Fibroblast of lung (primary cell): Measurements from ENCODE around the gene TUBB3. TPM values are rescaled to one million over a fixed set of nuclear protein-coding genes. Genes with fewer than 3 reads are reported as not detected.

Experiments
- DNase-seq, 2 donors: peaks; one replicate each; pipeline versions ENCODE4 v3.0.0 to v3.0.0-alpha.2; 2010; ENCODE audit warnings: low read depth in 2 of 2
- H2AFZ ChIP-seq: 2 replicates; pipeline ENCODE4 v1.5.1; 2012; ENCODE audit warnings: low read length, control low read depth, inconsistent platforms
- H3K27ac ChIP-seq: 2 replicates; pipeline ENCODE4 v1.5.1; 2011; ENCODE audit warnings: low read length, control low read depth; ENCODE audit not compliant: insufficient read depth
- H3K27me3 ChIP-seq: 2 replicates; pipeline ENCODE4 v1.5.1; 2011; ENCODE audit warnings: mild to moderate bottlenecking, low read length; ENCODE audit not compliant: control insufficient read depth, insufficient read depth
- H3K36me3 ChIP-seq: 2 replicates; pipeline ENCODE4 v1.5.1; 2011; ENCODE audit warnings: low read length; ENCODE audit not compliant: control insufficient read depth, insufficient read depth
- H3K4me1 ChIP-seq: 2 replicates; pipeline ENCODE4 v1.5.1; 2011; ENCODE audit warnings: low read length; ENCODE audit not compliant: control insufficient read depth, insufficient read depth; ENCODE audit errors: extremely low read depth
- H3K4me2 ChIP-seq: 2 replicates; pipeline ENCODE4 v1.5.1; 2011; ENCODE audit warnings: low read length, control low read depth; ENCODE audit not compliant: insufficient read depth; ENCODE audit errors: extremely low read depth
- H3K4me3 ChIP-seq, 4 experiments: fragments of 200-600 bp in 1 of 4; sonication (generic) in 1 of 4; replicated peaks in 1 of 4; 2 replicates each; pipeline ENCODE4 v1.5.1; 2011 to 2016; ENCODE audit warnings: low read length in 4 of 4, low read depth in 3 of 4, mild to moderate bottlenecking in 3 of 4, control low read depth in 2 of 4, inconsistent platforms in 1 of 4, mixed read lengths in 1 of 4; ENCODE audit not compliant: insufficient read depth in 1 of 4; ENCODE audit errors: control extremely low read depth in 1 of 4
- H3K79me2 ChIP-seq: 2 replicates; pipeline ENCODE4 v1.5.1; 2012; ENCODE audit warnings: mild to moderate bottlenecking, low read length, inconsistent platforms; ENCODE audit not compliant: control insufficient read depth, insufficient read depth
- H3K9ac ChIP-seq: 2 replicates; pipeline ENCODE4 v1.5.1; 2011; ENCODE audit warnings: mild to moderate bottlenecking, low read length, control low read depth; ENCODE audit not compliant: insufficient read depth
- H3K9me3 ChIP-seq: 2 replicates; pipeline ENCODE4 v1.5.1; 2012; ENCODE audit warnings: low read depth, low read length; ENCODE audit not compliant: control insufficient read depth, insufficient read depth
- H4K20me1 ChIP-seq: 2 replicates; pipeline ENCODE4 v1.5.1; 2011; ENCODE audit warnings: low read length; ENCODE audit not compliant: control insufficient read depth, insufficient read depth; ENCODE audit errors: extremely low read depth
- EZH2 ChIP-seq: IDR thresholded peaks from 2 replicates; pipeline ENCODE4 v1.5.1; 2012; ENCODE audit warnings: low read length, control low read depth, mild to moderate bottlenecking; ENCODE audit errors: missing control alignments
- polyA plus RNA-seq, 2 donors: library from polyadenylated mRNA; depleted of rRNA in 1 of 2; stranded (reverse) in 1 of 2; unstranded in 1 of 2; fragments of >200 nt; gene quantifications; 2 replicates each; pipeline ENCODE4 v1.2.1, GENCODE V29; 2011 to 2012; ENCODE audit warnings: missing spikeins in 1 of 2
- total RNA-seq: library from RNA; depleted of rRNA; stranded (reverse); fragments of >200 nt; gene quantifications from 2 replicates; pipeline ENCODE4 v1.2.1, GENCODE V29; 2014
- TF ChIP-seq, protein P1 (sequence below), 2 donors: IDR thresholded peaks in 1 of 2; conservative IDR thresholded peaks in 1 of 2; 1 replicate in 1 of 2; 2 replicates in 1 of 2; pipeline ENCODE4 v1.5.1; 2011 to 2012; ENCODE audit warnings: low read length in 2 of 2, control low read depth in 1 of 2, inconsistent platforms in 1 of 2, low read depth in 1 of 2, mild to moderate bottlenecking in 1 of 2

Gene TUBB3
- total and polyA plus RNA-seq, 2 donors (not counting 1 experiment from before 2014, with no cell fraction given): 134 to 294 TPM

DNA sequence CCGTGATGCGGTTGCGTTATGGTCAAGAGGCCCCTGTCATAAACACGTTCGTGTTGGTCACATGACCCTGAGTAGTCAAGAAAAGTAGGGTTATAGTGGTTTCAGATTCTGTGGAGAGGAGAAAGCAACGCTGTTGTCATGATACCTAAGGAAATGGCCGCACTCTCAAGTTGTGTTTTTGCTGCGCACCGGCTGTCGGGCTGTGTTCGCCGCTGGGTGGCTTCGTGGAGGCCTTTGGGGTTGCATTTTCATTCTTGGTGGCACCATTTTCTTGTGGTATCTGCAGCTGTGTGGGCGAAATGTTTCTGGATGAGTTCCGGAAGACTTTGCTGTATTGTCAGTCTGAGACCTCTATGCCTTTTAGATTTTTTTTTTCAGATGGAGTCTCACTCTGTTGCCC lies 60.4 kb downstream of the TUBB3 start:
- Histone ChIP-seq H3K36me3 (peaks cover 21% of the 10 kb centered on the region), H4K20me1 (no peaks in the 10 kb centered on the region), H3K27ac (no peak overlapping the region), H3K4me1 (no peaks in the 10 kb centered on the region), H3K27me3 (no peaks in the 10 kb centered on the region), H3K9me3 (no peaks in the 10 kb centered on the region), H3K79me2 (no peaks in the 10 kb centered on the region), H3K9ac (no peak overlapping the region), H3K4me2 (no peak overlapping the region), H2AFZ (no peak overlapping the region), H3K4me3 (no peak overlapping the region)
- TF ChIP-seq, protein P1, sequence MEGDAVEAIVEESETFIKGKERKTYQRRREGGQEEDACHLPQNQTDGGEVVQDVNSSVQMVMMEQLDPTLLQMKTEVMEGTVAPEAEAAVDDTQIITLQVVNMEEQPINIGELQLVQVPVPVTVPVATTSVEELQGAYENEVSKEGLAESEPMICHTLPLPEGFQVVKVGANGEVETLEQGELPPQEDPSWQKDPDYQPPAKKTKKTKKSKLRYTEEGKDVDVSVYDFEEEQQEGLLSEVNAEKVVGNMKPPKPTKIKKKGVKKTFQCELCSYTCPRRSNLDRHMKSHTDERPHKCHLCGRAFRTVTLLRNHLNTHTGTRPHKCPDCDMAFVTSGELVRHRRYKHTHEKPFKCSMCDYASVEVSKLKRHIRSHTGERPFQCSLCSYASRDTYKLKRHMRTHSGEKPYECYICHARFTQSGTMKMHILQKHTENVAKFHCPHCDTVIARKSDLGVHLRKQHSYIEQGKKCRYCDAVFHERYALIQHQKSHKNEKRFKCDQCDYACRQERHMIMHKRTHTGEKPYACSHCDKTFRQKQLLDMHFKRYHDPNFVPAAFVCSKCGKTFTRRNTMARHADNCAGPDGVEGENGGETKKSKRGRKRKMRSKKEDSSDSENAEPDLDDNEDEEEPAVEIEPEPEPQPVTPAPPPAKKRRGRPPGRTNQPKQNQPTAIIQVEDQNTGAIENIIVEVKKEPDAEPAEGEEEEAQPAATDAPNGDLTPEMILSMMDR (conservative IDR thresholded peaks at IDR 0.05 in 1 of 2, IDR thresholded peaks at IDR 0.05 in 1 of 2; ENCODE audit: low read depth in 1 of 2, low read length in 2 of 2): no peak
- TF ChIP-seq EZH2: no peak
- DNase-seq: no peak

DNA sequence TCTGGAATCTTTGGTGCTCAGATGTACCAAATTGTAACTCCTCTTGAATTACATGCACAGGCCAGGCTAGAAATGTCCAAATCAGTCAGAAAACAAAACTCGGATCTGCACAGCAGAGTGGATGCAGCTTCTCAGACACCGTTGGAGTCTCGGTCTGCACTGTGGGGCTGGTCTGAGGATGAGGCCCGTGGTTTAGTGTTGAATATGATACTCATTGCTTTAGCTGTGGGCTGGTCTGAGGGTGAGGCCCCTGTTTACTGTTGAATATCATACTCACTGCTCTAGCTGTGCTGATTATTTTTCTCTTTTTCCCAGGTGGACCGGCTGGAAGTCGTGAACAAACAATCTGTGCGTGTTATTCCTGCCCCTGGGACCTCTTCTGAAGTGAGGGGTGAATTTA lies 61.1 kb downstream of the TUBB3 start:
- no peak for DNase-seq
- Histone ChIP-seq H3K4me3 (no peak overlapping the region), H3K36me3 (peaks cover 23% of the 10 kb centered on the region), H2AFZ (no peak overlapping the region), H3K4me2 (no peak overlapping the region), H3K27ac (no peak overlapping the region), H4K20me1 (no peaks in the 10 kb centered on the region), H3K9me3 (no peaks in the 10 kb centered on the region), H3K9ac (no peak overlapping the region), H3K4me1 (no peaks in the 10 kb centered on the region), H3K79me2 (no peaks in the 10 kb centered on the region), H3K27me3 (no peaks in the 10 kb centered on the region)
- TF ChIP-seq, protein P1 (conservative IDR thresholded peaks at IDR 0.05 in 1 of 2, IDR thresholded peaks at IDR 0.05 in 1 of 2; ENCODE audit: low read depth in 1 of 2, low read length in 2 of 2): no peak
- TF ChIP-seq EZH2: no peak

DNA sequence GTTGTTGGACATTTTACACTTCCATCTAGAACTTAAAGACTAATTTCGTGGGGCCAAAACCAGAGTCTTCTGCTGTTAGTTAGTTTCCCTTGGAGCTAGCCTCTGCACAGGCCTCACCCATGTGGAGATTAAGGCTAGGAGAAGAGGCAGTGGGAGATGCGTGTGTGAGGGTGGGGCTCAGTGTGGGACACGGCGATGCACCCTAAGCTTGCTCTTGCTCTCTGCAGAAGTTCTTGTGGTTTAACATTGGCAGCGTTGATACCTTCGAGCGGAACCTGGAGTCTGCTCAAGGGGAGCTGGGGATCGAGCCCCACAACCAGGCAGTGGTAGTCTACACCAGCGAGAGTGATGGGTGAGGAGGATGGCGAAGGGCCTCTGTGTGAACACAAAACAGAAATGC lies 62.1 kb downstream of the TUBB3 start:
- no peaks in the 10 kb centered on the region for H4K20me1 ChIP-seq
- no peak overlapping the region for H3K4me2 ChIP-seq
- no peak overlapping the region for H3K4me3 ChIP-seq
- TF ChIP-seq EZH2: no peak
- TF ChIP-seq, protein P1 (conservative IDR thresholded peaks at IDR 0.05 in 1 of 2, IDR thresholded peaks at IDR 0.05 in 1 of 2; ENCODE audit: low read depth in 1 of 2, low read length in 2 of 2): no peak
- H3K4me1 ChIP-seq: no peaks in the 10 kb centered on the region
- H3K79me2 ChIP-seq: no peaks in the 10 kb centered on the region
- H3K9me3 ChIP-seq: no peaks in the 10 kb centered on the region
- no peak for DNase-seq
- H3K27me3 ChIP-seq: no peaks in the 10 kb centered on the region
- peaks cover 20% of the 10 kb centered on the region for H3K36me3 ChIP-seq
- H2AFZ ChIP-seq: no peak overlapping the region
- no peak overlapping the region for H3K27ac ChIP-seq
- no peak overlapping the region for H3K9ac ChIP-seq

Other genes with a start within 250 kb of the TUBB3 start
- 37.5 and 41.9 TPM in 2 replicates for gene CDK10, start 236.7 kb upstream of the TUBB3 start, total RNA-seq
- 22.9 and 27.3 TPM in 2 replicates for gene CDK10, start 236.7 kb upstream of the TUBB3 start, polyA plus RNA-seq
- gene SPATA2L, start 221.6 kb upstream of the TUBB3 start, total RNA-seq: 7.3 and 10.3 TPM in 2 replicates
- gene SPATA2L, start 221.6 kb upstream of the TUBB3 start, polyA plus RNA-seq: 1.7 and 1.8 TPM in 2 replicates
- 7.2 and 13.0 TPM in 2 replicates for gene VPS9D1, start 202.4 kb upstream of the TUBB3 start, total RNA-seq
- gene VPS9D1, start 202.4 kb upstream of the TUBB3 start, polyA plus RNA-seq: 6.3 and 6.4 TPM in 2 replicates
- 12.7 and 12.8 TPM in 2 replicates for gene ZNF276, start 201.8 kb upstream of the TUBB3 start, total RNA-seq
- 6.2 and 7.3 TPM in 2 replicates for gene ZNF276, start 201.8 kb upstream of the TUBB3 start, polyA plus RNA-seq
- 1.8 and 5.1 TPM in 2 replicates for gene FANCA, start 106.7 kb upstream of the TUBB3 start, total RNA-seq
- 6.9 and 26.1 TPM in 2 replicates for gene FANCA, start 106.7 kb upstream of the TUBB3 start, polyA plus RNA-seq
- gene SPIRE2, start 94.9 kb upstream of the TUBB3 start, total RNA-seq: 2.6 and 3.8 TPM in 2 replicates
- 0.59 and 1.8 TPM in 2 replicates for gene SPIRE2, start 94.9 kb upstream of the TUBB3 start, polyA plus RNA-seq
- gene TCF25, start 49.8 kb upstream of the TUBB3 start, total RNA-seq: 171 and 176 TPM in 2 replicates
- gene TCF25, start 49.8 kb upstream of the TUBB3 start, polyA plus RNA-seq: 150 and 158 TPM in 2 replicates
- 3.1 and 4.3 TPM in 2 replicates for gene MC1R, start 4.5 kb upstream of the TUBB3 start, total RNA-seq
- gene MC1R, start 4.5 kb upstream of the TUBB3 start, polyA plus RNA-seq: 2.9 and 3.0 TPM in 2 replicates
- gene DEF8, start 25.4 kb downstream of the TUBB3 start, total RNA-seq: 68.8 and 102 TPM in 2 replicates
- gene DEF8, start 25.4 kb downstream of the TUBB3 start, polyA plus RNA-seq: 63.5 and 93.1 TPM in 2 replicates
- gene DBNDD1, start 96.1 kb downstream of the TUBB3 start, total RNA-seq: 1.3 and 3.6 TPM in 2 replicates
- 2.1 and 7.4 TPM in 2 replicates for gene DBNDD1, start 96.1 kb downstream of the TUBB3 start, polyA plus RNA-seq
- not detected in 2 replicates for gene PRDM7, start 154.0 kb downstream of the TUBB3 start, total RNA-seq
- not detected in 2 replicates for gene PRDM7, start 154.0 kb downstream of the TUBB3 start, polyA plus RNA-seq